ENCODE data around the gene ZNF835. TPM values are rescaled to one million over a fixed set of nuclear protein-coding genes. Genes with fewer than 3 reads are reported as not detected.

ZNF835 gene
- total RNA-seq, 1 experiment from 2014 or later: 0.07 TPM

- Mint-ChIP-seq H3K4me1 (no peaks in the 10 kb centered on the region), H3K27ac (no peak overlapping the region), H3K9me3 (peaks cover 79 to 82% of the 10 kb centered on the region in 2 experiments), H3K4me3 (no peak overlapping the region), H3K27me3 (ENCODE audit: low read depth) (peaks cover 5% of the 10 kb centered on the region; the same call in 1 of the 2 replicates), H3K36me3 (ENCODE audit: insufficient read depth in 1 of 3, low read depth in 3 of 3) (peaks cover 3 to 29% (median 14%) of the 10 kb centered on the region in 3 experiments; a peak in 6 of 7 replicates)
- no peak overlapping the region for H2BK12ac ChIP-seq (ENCODE audit: insufficient read length, low read depth, low read length)
- no peak overlapping the region for H2AK5ac ChIP-seq (ENCODE audit: insufficient read length, low read length)
- no peak overlapping the region for H2BK15ac ChIP-seq (ENCODE audit: low read depth, low read length)
- no peak overlapping the region for H3K4ac ChIP-seq (ENCODE audit: low read depth, low read length)
- WGBS (ENCODE audit: extremely low coverage, insufficient read length, low lambda C conversion rate): no CpG with 5 or more reads among the region's 8 CpGs
- H2AFZ ChIP-seq (ENCODE audit: low read length): no peak overlapping the region
- no peaks in the 10 kb centered on the region for H3K79me1 ChIP-seq (ENCODE audit: insufficient read depth, low read depth, low read length, poor library complexity, severe bottlenecking)
- peaks cover 53% of the 10 kb centered on the region for H3K9me3 ChIP-seq (ENCODE audit: control insufficient read depth, low read depth, low read length)
- no peak overlapping the region for H3K4me2 ChIP-seq (ENCODE audit: insufficient read depth, insufficient read length, low read length)
- no peak overlapping the region for H4K5ac ChIP-seq (ENCODE audit: insufficient read length, low read depth, low read length)
- no peak overlapping the region for H3K9ac ChIP-seq (ENCODE audit: extremely low read depth, insufficient read length, low read length)
- H3K56ac ChIP-seq (ENCODE audit: insufficient read length, low read depth, low read length): no peak overlapping the region
- no peak overlapping the region for H4K91ac ChIP-seq (ENCODE audit: insufficient read length, low read depth, low read length)
- H4K8ac ChIP-seq (replicated peaks; ENCODE audit: insufficient read length, low read depth, low read length): no peak overlapping the region
- H3K14ac ChIP-seq (ENCODE audit: insufficient read depth, low read length): no peak overlapping the region
- H2BK5ac ChIP-seq (ENCODE audit: insufficient read length, low read length): no peak overlapping the region
- H3K4me1 ChIP-seq (ENCODE audit: insufficient read depth, low read length): no peaks in the 10 kb centered on the region
- TF ChIP-seq CTCF (conservative IDR thresholded peaks at IDR 0.05): no peak
- no peaks in the 10 kb centered on the region for H4K20me1 ChIP-seq (ENCODE audit: control insufficient read depth, insufficient read depth, insufficient read length)
- H2BK20ac ChIP-seq (ENCODE audit: low read depth, low read length, poor library complexity, severe bottlenecking): no peak overlapping the region
- no peak overlapping the region for H3K27ac ChIP-seq (ENCODE audit: insufficient read length, low read depth, low read length)
- H3K23ac ChIP-seq (ENCODE audit: insufficient read length, low read depth, low read length): no peak overlapping the region
- no peak overlapping the region for H3T11ph ChIP-seq (ENCODE audit: low read length)
- no peak for DNase-seq
- H2BK120ac ChIP-seq (ENCODE audit: low read depth, low read length, poor library complexity, severe bottlenecking): no peak overlapping the region
- no peaks in the 10 kb centered on the region for H3K79me2 ChIP-seq (ENCODE audit: insufficient read depth, low read length)
- no peaks in the 10 kb centered on the region for H3K23me2 ChIP-seq (ENCODE audit: insufficient read length, low read depth, low read length, poor library complexity, severe bottlenecking)
- no peak overlapping the region for H3K18ac ChIP-seq (ENCODE audit: insufficient read length, low read depth, low read length)
- no peaks in the 10 kb centered on the region for H3K27me3 ChIP-seq (ENCODE audit: insufficient read depth, low read length)
These were observed 15.5 kb upstream of the ZNF835 start for GRCh38 chr19:56687031-56687430.
